Stimulated activated CD8-positive, alpha-beta memory T cell treated with anti-CD3 and anti-CD28 coated beads, Interleukin-4, amount 100 ng/mL, for 1 hour (primary cell): ENCODE measurements around the gene DNLZ.

Experiments
- DNase-seq, 2 donors: peaks; one replicate each; pipeline ENCODE4 v3.0.0-alpha.2; 2020; ENCODE audit warnings: low read depth in 2 of 2, low spot score in 1 of 2

DNLZ gene

GRCh38 chr9:136344544-136345280, 18.8 kb downstream of the DNLZ start:
- no peak for DNase-seq

- no peak for DNase-seq
Measured at GRCh38 chr9:136343884-136344269, 19.7 kb downstream of the DNLZ start.

- no peak for DNase-seq
Measured at GRCh38 chr9:136343121-136343883, 20.2 kb downstream of the DNLZ start.

- DNase-seq, result peak in 1 of 2 donors; percentile 42
Measured at GRCh38 chr9:136342181-136343120, 21.1 kb downstream of the DNLZ start.

GRCh38 chr9:136341769-136342168, 21.8 kb downstream of the DNLZ start:
- no peak for DNase-seq

GRCh38 chr9:136341042-136341655, 22.4 kb downstream of the DNLZ start:
- DNase-seq, result no peak

GRCh38 chr9:136340356-136341041, 23.0 kb downstream of the DNLZ start:
- no peak for DNase-seq

- DNase-seq, result no peak
Measured at GRCh38 chr9:136339958-136340310, 23.6 kb downstream of the DNLZ start.

- DNase-seq, result no peak
Measured at GRCh38 chr9:136339173-136339957, 24.2 kb downstream of the DNLZ start.

GRCh38 chr9:136338511-136338910, 25.0 kb downstream of the DNLZ start:
- no peak for DNase-seq

- DNase-seq, result no peak
Measured at GRCh38 chr9:136337416-136338395, 25.8 kb downstream of the DNLZ start.

GRCh38 chr9:136336881-136337280, 26.7 kb downstream of the DNLZ start:
- DNase-seq, result no peak

GRCh38 chr9:136336156-136336870, 27.2 kb downstream of the DNLZ start:
- no peak for DNase-seq

- DNase-seq, result no peak
Measured at GRCh38 chr9:136335296-136336155, 28.0 kb downstream of the DNLZ start.

GRCh38 chr9:136334541-136334940, 29.0 kb downstream of the DNLZ start:
- DNase-seq, result no peak

GRCh38 chr9:136333486-136333885, 30.1 kb downstream of the DNLZ start:
- no peak for DNase-seq

- no peak for DNase-seq
Measured at GRCh38 chr9:136333045-136333444, 30.5 kb downstream of the DNLZ start.
